HUES48 (cell line): ENCODE measurements around the gene HYAL3.

Source experiments
- H3K27ac ChIP-seq: one replicate; pipeline ENCODE4 v1.7.0; 2013; ENCODE audit warnings: low read depth, low read length, inconsistent platforms
- H3K27me3 ChIP-seq: 2 replicates; pipeline ENCODE4 v1.6.1; 2013; ENCODE audit warnings: mild to moderate bottlenecking, low read length; ENCODE audit not compliant: control insufficient read depth, insufficient read depth
- H3K36me3 ChIP-seq: 2 replicates; pipeline ENCODE4 v1.6.1; 2013; ENCODE audit warnings: low read length; ENCODE audit not compliant: control insufficient read depth, insufficient read depth
- H3K4me1 ChIP-seq: 2 replicates; pipeline ENCODE4 v1.6.1; 2013; ENCODE audit warnings: mild to moderate bottlenecking, low read length; ENCODE audit not compliant: control insufficient read depth, insufficient read depth
- H3K4me3 ChIP-seq: 2 replicates; pipeline ENCODE4 v1.5.1; 2013; ENCODE audit warnings: mild to moderate bottlenecking, low read depth, low read length
- H3K9ac ChIP-seq: 2 replicates; pipeline ENCODE4 v1.6.1; 2013; ENCODE audit warnings: mild to moderate bottlenecking, low read depth, low read length, moderate library complexity
- H3K9me3 ChIP-seq: 2 replicates; pipeline ENCODE4 v1.6.1; 2013; ENCODE audit warnings: low read length; ENCODE audit not compliant: control insufficient read depth, insufficient read depth

The HYAL3 gene

DNA sequence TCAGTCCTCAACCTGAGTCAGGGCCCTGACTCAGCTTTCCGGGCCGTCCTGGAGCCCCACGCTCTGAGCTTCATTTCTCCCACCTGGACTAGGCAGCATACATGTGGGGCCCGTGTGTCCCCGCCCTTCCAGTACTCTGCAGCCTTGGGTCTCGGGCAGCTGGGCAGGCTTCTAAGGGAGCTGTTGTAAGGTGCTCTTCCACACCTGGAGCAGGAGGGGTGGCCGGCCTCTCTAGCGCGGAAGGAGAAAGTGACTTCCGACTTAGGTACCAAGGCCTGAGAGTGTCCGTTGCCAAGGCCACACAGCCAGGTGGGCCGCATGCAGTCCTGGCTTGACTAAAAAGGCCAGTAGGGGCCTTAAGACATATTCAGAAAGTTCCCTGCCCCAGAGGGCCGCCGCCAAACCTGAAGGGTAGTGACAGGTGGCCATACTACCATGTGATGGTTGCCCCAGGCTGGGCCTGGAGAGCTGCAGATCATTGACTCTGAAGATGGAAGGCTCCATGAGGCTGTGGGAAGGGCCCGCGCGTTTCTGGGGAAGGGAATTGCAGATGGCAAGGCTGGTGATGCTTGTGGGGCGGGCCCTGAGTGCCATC, 39.7 kb downstream of the HYAL3 start:
- no peak overlapping the region for H3K9ac ChIP-seq
- no peak overlapping the region for H3K4me3 ChIP-seq

DNA sequence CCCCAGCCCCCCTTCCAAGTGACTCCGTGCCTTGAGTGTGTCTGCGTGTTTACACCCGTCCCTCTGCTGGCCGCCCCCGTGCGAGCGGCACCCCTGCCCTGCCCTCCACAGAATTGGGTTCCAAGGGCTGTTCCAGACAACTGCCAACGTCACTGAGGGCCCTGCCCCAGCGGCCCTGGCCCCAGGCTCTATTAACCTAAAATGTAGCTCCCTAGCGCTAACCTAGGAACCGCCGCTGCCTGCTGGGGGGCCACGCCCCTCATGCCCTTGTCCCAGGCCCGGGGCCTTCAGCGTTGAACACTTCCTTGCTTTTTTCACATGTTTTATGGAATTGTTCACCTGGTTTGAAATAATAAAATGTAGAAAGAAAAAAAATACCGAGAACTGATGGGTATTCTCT, 40.2 kb downstream of the HYAL3 start:
- peak overlapping the region; percentile 69 for H3K27ac ChIP-seq
- peaks cover 38% of the 10 kb centered on the region for H3K36me3 ChIP-seq
- H3K9me3 ChIP-seq = no peaks in the 10 kb centered on the region
- H3K4me1 ChIP-seq = peaks cover 20% of the 10 kb centered on the region
- H3K9ac ChIP-seq = no peak overlapping the region
- no peaks in the 10 kb centered on the region for H3K27me3 ChIP-seq
- no peak overlapping the region for H3K4me3 ChIP-seq

More for the DNA sequence above, 39.7 kb downstream of the HYAL3 start:
- Histone ChIP-seq H3K36me3 (peaks cover 33% of the 10 kb centered on the region), H3K9me3 (no peaks in the 10 kb centered on the region), H3K4me1 (peaks cover 25% of the 10 kb centered on the region), H3K27ac (peak overlapping the region; percentile 69), H3K27me3 (no peaks in the 10 kb centered on the region)

GRCh38 chr3:50258029-50258680, 41.0 kb downstream of the HYAL3 start:
- Histone ChIP-seq H3K36me3 (peaks cover 43% of the 10 kb centered on the region), H3K9me3 (no peaks in the 10 kb centered on the region), H3K4me3 (no peak overlapping the region), H3K27me3 (no peaks in the 10 kb centered on the region), H3K4me1 (peaks cover 15% of the 10 kb centered on the region), H3K9ac (no peak overlapping the region), H3K27ac (no peak overlapping the region)

GRCh38 chr3:50256978-50257890, 42.0 kb downstream of the HYAL3 start:
- no peaks in the 10 kb centered on the region for H3K27me3 ChIP-seq
- no peaks in the 10 kb centered on the region for H3K9me3 ChIP-seq
- no peak overlapping the region for H3K4me3 ChIP-seq
- no peak overlapping the region for H3K9ac ChIP-seq
- H3K4me1 ChIP-seq = peaks cover 15% of the 10 kb centered on the region
- H3K27ac ChIP-seq = no peak overlapping the region
- peaks cover 52% of the 10 kb centered on the region for H3K36me3 ChIP-seq

GRCh38 chr3:50255251-50255615, 44.0 kb downstream of the HYAL3 start:
- Histone ChIP-seq H3K27me3 (no peaks in the 10 kb centered on the region), H3K36me3 (peaks cover 64% of the 10 kb centered on the region), H3K9me3 (no peaks in the 10 kb centered on the region), H3K9ac (no peak overlapping the region), H3K4me3 (no peak overlapping the region), H3K27ac (peak overlapping the region; percentile 70), H3K4me1 (peaks cover 4% of the 10 kb centered on the region; the same call in 1 of the 2 replicates)

GRCh38 chr3:50254577-50255250, 44.5 kb downstream of the HYAL3 start:
- H3K4me1 ChIP-seq = peaks cover 3% of the 10 kb centered on the region; the same call in 1 of the 2 replicates
- H3K27ac ChIP-seq = peak overlapping the region; percentile 70
- no peaks in the 10 kb centered on the region for H3K27me3 ChIP-seq
- no peak overlapping the region for H3K4me3 ChIP-seq
- no peaks in the 10 kb centered on the region for H3K9me3 ChIP-seq
- H3K36me3 ChIP-seq = peaks cover 64% of the 10 kb centered on the region
- no peak overlapping the region for H3K9ac ChIP-seq

- Histone ChIP-seq H3K4me1 (peaks cover 12% of the 10 kb centered on the region), H3K9me3 (no peaks in the 10 kb centered on the region), H3K4me3 (no peak overlapping the region), H3K36me3 (peaks cover 48% of the 10 kb centered on the region), H3K27ac (no peak overlapping the region), H3K27me3 (no peaks in the 10 kb centered on the region), H3K9ac (no peak overlapping the region)
These were observed 48.0 kb downstream of the HYAL3 start for GRCh38 chr3:50251220-50251619.

GRCh38 chr3:50250514-50250913, 48.7 kb downstream of the HYAL3 start:
- no peak overlapping the region for H3K4me3 ChIP-seq
- peaks cover 45% of the 10 kb centered on the region for H3K36me3 ChIP-seq
- peaks cover 18% of the 10 kb centered on the region for H3K4me1 ChIP-seq
- no peak overlapping the region for H3K9ac ChIP-seq
- H3K27me3 ChIP-seq = no peaks in the 10 kb centered on the region
- no peak overlapping the region for H3K27ac ChIP-seq
- H3K9me3 ChIP-seq = no peaks in the 10 kb centered on the region

- no peak overlapping the region for H3K27ac ChIP-seq
- no peaks in the 10 kb centered on the region for H3K9me3 ChIP-seq
- peaks cover 22% of the 10 kb centered on the region for H3K4me1 ChIP-seq
- peaks cover 36% of the 10 kb centered on the region for H3K36me3 ChIP-seq
- H3K27me3 ChIP-seq = no peaks in the 10 kb centered on the region
- H3K9ac ChIP-seq = no peak overlapping the region
- no peak overlapping the region for H3K4me3 ChIP-seq
These were observed 49.7 kb downstream of the HYAL3 start for GRCh38 chr3:50249457-50249856.

- Histone ChIP-seq H3K4me1 (peaks cover 25% of the 10 kb centered on the region), H3K27ac (no peak overlapping the region), H3K9me3 (no peaks in the 10 kb centered on the region), H3K36me3 (peaks cover 31% of the 10 kb centered on the region), H3K27me3 (no peaks in the 10 kb centered on the region), H3K9ac (no peak overlapping the region), H3K4me3 (no peak overlapping the region)
These were observed 50.8 kb downstream of the HYAL3 start for GRCh38 chr3:50248387-50248786.
